NCI-H2227 (cell line): Measurements from ENCODE around the gene ATP4B.

Experiments
- DNase-seq: peaks from one replicate; lab custom pipeline; 2025; ENCODE audit not compliant: unreplicated experiment; lab: John Stamatoyannopoulos, UW

ATP4B gene

GRCh38 chr13:113657851-113658741, at the start of gene ATP4B:
ATP4B (minus strand) TSS chr13:113658198; CDS start chr13:113658144, 54 bp downstream.
- DNase-seq, result no peak

DNA sequence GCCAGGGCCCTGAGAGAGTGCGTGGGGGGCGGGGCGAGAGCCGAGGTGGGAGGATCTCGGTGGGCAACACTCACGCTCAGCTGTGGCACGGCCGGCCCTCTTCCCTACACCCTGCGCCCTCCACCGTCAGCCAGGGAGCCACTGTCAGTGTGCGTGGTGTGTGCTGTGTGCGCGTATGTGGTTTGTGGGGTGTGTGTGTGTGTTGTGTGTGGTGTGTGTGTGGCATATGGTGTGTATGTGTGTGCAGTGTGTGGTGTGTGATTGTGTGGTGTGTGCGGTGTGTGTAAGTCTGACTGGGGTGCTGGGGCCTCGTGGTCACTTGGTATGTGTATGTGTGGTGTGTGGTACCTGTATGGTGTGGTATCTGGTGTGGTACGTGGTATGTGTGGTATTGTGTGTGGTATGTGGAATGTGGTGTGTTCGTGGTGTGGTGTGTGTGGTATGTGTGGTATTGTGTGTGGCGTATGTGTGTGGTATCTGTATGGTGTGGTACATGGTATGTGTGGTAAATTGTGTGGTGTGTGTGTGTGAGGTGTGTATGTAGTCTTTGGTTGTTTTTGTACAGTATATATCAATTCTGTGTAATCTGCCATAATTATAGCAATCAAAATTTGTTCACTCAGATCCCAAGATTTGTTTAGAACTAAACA, 14.1 kb upstream of the ATP4B start:
- DNase-seq, result no peak

- DNase-seq, result no peak
Measured at GRCh38 chr13:113671066-113672001, 13.3 kb upstream of the ATP4B start.

GRCh38 chr13:113670541-113670940, 12.5 kb upstream of the ATP4B start:
- no peak for DNase-seq

GRCh38 chr13:113669755-113670341, 11.8 kb upstream of the ATP4B start:
- DNase-seq, result no peak

DNA sequence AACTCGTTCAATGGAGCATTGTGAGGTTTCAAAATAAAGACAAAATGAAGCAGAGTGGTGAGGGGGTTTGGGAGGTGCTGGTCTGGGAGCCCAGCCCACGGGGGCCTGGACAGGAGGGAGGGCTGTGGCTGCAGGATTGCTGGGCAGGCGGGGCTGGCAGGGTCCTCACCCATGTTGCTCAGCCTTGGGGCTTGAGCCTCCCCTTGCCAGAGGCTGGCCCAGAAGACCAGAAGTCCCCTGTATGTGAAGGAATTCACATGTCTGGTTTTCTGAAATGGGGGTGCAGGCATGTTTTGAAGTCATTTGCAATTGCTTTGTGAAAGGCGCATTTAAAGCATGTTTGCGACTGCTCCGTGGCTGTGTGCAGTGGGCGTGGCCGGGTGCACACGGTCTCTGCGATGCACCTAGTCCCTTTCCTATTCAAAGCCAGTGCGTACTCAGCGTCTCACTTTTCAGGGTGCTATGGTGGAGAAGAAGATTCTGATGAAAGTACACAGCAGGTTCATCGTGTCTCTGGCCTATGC, 11.3 kb upstream of the ATP4B start:
- no peak for DNase-seq

- DNase-seq, result no peak
Measured at GRCh38 chr13:113668491-113668971, 10.5 kb upstream of the ATP4B start.

- no peak for DNase-seq
Measured at GRCh38 chr13:113667771-113668490, 9.9 kb upstream of the ATP4B start.

GRCh38 chr13:113666951-113667701, 9.1 kb upstream of the ATP4B start, which contains the start of gene GRK1:
GRK1 (plus strand) TSS chr13:113667219; CDS start chr13:113667387, 168 bp downstream.
- DNase-seq, result no peak

DNA sequence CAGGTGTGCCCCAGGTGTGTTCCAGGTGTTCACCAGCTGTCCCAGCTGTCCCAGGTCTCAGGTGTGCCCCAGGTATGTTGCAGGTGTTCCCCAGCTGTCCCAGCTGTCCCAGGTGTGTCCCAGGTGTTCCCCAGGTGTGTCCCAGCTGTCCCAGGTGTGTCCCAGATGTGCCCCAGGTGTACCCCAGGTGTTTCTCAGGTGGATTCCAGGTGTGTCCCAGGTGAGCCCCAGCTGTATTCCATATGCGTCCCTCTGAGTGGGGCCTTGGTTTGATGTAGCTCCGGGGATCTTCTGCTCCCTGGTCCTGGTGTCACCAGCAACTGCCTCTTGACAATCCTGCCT, 8.3 kb upstream of the ATP4B start:
- DNase-seq, result no peak

GRCh38 chr13:113665597-113666328, 7.8 kb upstream of the ATP4B start:
- no peak for DNase-seq

- DNase-seq, result no peak
Measured at GRCh38 chr13:113664751-113665596, 7.0 kb upstream of the ATP4B start.

DNA sequence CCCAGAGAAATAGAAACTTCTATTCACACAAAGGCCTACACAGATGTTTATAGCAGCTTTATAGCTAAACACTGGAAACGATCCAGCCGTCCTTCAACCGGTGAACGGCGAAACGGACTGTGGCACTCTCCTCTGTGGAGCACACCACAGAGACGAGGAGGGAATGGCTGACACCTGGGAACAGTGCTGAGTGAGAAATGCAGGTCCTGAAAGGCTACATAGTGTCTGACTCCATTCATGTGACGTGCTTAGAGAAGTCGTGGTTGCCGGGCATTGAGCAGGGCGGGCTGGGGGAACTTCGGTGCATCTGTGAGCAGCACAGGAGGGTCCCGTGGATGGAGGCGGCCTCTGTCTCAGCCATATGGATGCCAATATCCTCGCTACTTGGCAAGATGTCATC, 5.9 kb upstream of the ATP4B start:
- DNase-seq, result no peak

- DNase-seq, result no peak
Measured at GRCh38 chr13:113661509-113661908, 3.5 kb upstream of the ATP4B start.

DNA sequence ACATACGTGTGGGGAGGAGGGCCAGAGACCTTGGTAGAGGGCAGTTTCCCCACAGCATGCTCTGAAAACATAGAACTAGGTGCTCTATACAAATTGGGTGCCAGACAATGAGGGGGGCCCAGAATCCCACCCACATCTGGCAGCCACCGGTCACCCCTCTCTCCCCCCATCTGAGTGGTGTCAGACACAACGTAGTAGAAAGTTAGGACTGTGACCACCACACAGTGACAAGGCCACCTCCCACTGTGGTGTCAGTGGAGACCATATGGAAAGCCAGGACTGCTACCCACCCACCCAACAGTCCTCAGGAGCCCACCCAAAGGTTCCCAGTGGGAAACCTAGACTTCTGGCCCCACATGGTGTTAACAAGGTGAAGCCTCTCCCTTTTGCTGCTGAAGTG, 2.1 kb upstream of the ATP4B start:
- no peak for DNase-seq

DNA sequence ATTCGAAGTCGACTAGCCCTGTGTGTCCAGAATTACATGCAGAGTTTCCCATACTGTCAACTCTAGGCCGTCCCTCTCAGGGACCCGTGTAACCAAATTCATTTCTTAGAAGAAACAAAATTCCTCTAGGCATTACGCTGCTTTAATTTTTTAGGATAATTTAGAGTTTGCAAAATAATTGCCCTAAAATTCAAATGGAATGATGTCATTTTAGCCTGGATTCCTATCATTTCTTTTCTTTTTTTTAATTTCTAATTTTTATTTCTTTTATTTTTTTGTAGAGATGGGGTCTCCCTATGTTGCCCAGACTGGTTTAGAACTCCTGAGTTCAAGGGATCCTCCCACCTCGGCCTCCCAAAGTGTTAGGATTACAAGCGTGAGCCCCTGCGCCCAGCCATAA, 1.3 kb upstream of the ATP4B start:
- no peak for DNase-seq

- no peak for DNase-seq
Measured at GRCh38 chr13:113658836-113659235, 838 bp upstream of the ATP4B start.
